GM21367 (cell line): Measurements from ENCODE around the gene UPK3BL2.
"Not testable (repeated sequence)": the region's sequence is repeated elsewhere in the genome, so short reads cannot be mapped to it uniquely, and the experiment has no call there.

Source experiments
- ATAC-seq: cut with Tn5 transposase; IDR thresholded peaks from one replicate; pipeline ENCODE4 v1.9.1; 2021; ENCODE audit not compliant: unreplicated experiment

The UPK3BL2 gene

DNA sequence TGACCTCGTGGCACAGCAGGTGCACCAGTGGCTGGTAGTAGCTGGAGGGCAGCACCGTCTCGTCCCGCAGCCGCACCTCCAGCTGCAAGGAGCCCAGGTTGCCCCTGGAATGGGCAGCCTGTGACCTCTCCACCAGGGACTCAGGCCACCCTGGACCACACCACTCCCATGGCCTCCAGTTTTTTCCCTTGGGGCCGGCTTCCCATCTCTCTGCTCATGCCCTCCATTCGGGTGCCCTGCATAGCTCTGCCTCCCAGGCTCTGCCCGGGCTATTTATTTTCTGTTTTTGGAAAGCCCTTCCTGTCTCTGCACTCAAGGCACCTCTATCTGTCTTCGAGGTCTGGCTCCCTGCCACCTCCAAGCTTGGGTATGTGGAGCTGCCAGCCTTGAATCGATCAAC lies 46.6 kb downstream of the UPK3BL2 start:
- not testable (repeated sequence) for ATAC-seq

GRCh38 chr7:102494473-102495149 lies 48.9 kb downstream of the UPK3BL2 start:
- ATAC-seq = peak; percentile 63

DNA sequence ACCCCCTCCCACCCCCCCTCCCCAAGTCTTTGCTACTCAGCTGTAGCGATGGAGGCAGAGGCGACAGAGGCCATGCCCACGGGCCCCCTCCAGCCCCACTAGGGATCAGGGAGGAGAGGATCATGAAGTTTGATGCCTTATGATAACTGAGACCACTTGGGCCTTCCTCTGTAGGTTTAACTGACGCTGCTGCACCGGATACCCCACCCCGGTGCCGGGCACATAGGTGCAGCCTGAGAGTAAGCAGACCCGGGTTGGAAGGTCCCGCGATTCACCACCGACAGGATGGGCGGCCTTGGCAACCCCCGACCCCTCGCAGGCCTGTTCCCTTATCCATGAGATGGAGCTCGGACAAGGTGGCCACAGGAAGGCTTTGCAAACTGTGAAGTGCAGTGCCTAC lies 49.5 kb downstream of the UPK3BL2 start:
- ATAC-seq = not testable (repeated sequence)

DNA sequence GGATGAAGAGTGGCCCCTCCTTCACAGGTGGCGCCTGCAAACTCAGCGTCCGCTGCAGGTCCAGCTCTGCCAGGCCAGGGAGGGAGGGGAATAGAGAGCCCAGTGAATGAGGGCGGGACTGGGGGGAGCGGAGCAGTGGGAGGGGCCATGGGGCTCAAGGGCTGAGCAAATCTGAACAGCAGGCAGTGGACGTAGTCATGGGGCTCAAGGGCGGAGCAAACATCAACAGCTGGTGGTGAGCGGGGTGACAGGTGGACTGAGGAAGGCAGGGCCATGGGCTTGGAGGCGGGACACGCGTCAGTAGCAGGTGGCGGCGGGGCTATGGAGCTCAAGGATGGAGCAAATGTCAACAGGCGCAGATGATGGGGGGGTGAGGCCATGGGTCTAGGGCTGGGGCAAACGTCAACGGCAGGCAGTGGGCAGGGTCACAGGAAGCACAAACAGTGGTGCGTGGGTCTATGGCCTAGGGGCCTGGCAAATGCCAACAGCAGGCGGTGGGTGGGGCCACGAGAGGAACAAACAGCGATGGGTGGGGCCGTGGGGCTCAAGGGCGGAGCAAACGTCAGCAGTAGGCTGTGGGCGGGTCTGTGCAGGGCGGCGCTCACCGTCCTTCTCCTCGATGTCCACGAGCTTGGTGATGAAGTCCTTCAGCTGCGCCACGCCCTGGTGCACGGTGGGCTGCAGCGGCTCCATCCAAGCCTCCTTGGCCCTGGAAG lies 50.1 kb downstream of the UPK3BL2 start:
- ATAC-seq = peak; percentile 33

- peak; percentile 45 for ATAC-seq
These were observed 52.9 kb downstream of the UPK3BL2 start for GRCh38 chr7:102490529-102491075.
